GM19240 (cell line): ENCODE data around the gene ASPG.

Experiments
- DNase-seq: peaks from one replicate; pipeline ENCODE4 v3.0.0; 2011; ENCODE audit warnings: low spot score; ENCODE audit not compliant: insufficient read length

ASPG gene

GRCh38 chr14:104105071-104105821 lies 19.7 kb downstream of the ASPG start:
- DNase-seq, result no peak

GRCh38 chr14:104105822-104106470 lies 20.4 kb downstream of the ASPG start:
- DNase-seq, result no peak

DNA sequence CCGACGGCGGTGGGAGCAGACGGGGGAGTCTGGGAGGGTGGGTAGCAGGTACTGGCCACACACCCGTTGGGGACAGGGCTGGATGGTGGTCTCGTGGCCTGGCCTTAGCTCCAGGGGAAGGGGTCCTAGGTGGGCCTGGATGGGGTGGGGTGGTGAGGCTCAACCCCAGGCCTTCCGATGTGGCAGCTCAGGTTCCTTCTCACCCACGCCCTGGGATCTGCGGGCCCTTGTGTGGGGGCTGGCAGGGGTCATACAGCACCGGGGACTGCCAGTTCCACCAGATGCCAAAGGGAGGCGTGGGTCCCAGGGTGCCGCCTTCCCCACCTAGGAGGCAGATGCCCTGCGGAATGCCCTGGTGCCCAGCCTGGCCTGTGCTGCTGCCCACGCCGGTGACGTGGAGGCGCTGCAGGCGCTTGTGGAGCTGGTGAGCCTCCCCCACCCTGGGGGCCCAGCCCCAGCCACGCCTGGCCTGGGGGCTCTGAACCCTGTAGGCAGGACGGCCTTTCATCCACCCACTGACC lies 21.0 kb downstream of the ASPG start:
- no peak for DNase-seq

DNA sequence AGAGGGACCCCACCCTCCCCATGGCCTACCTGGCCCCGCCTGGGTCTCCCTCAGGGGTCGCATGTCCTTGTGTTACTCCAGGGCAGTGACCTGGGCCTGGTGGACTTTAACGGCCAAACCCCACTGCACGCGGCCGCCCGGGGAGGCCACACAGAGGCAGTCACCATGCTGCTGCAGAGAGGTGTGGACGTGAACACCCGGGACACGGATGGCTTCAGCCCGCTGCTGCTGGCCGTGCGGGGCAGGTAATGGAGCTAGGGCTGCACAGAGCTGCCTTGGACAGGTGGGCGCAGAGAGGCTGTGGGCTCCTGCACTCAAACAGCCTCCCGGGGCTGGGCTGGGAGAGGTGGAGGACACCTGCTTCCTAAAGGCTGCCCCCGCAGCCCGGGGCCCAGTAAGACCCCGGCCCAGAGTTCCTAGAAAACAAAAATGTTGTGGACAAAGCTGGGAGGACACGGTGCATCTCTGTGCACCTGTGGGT lies 21.6 kb downstream of the ASPG start:
- no peak for DNase-seq

GRCh38 chr14:104107611-104108569 lies 22.4 kb downstream of the ASPG start:
- DNase-seq, result no peak

- no peak for DNase-seq
These were observed 23.4 kb downstream of the ASPG start for GRCh38 chr14:104108570-104109541.

GRCh38 chr14:104109731-104110361 lies 24.3 kb downstream of the ASPG start:
- no peak for DNase-seq

- DNase-seq, result no peak
These were observed 25.1 kb downstream of the ASPG start for GRCh38 chr14:104110491-104111209.

DNA sequence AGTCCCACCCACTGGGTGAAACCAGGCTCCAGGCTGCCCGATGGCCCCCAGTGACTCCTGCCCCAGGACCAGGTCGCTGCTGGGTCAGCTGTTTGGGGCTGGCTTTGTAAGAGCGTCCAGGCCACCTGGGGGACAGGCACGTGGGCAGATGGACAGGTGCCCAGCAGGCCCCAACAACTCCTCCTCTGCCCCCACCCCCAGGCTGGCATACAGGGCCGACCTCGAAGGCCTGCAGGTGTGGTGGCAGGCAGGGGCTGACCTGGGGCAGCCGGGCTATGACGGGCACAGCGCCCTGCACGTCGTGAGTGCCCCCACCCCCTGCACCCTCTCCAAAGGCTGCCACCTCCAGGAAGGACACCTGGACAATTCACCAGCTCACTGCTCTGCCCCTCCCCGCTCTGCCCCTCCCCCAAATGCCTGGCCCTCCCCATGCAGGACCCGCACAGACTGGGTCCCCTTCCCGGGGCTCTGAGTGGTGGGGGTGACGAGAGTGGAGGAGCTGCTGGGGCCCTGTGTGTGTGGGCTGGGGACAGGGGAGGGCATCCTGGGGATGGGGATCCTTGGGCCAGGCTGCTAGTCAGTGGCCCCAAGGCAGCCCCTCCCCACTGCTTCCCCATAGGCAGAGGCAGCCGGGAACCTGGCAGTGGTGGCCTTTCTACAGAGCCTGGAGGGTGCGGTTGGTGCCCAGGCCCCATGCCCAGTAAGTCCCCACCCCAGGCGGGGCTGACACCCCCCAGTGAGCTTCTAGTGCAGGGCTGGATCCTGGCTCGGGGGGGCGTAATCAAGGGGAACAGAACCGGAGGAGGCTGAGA lies 26.0 kb downstream of the ASPG start:
- DNase-seq, result no peak

DNA sequence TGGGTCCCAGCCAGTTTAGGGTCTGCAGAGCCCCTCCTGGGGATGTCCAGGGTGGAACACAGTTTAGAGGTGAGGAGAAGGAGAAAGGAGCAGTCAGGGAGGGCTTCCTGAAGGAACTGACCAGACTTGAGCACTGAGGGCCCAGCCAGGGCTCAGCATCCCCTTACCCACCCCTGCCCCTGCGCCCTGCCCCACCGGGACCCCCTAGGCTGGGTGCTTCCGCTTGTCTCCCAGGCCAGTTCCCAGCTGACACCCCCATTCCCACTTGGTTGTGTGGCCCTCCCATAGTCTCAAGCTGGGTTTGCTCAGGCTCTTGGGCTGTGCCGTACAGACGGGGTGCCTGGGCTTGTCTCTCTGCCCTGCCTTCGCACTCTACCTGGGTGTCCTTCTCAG lies 26.6 kb downstream of the ASPG start:
- no peak for DNase-seq

- DNase-seq, result no peak
These were observed 27.4 kb downstream of the ASPG start for GRCh38 chr14:104112609-104113571.

DNA sequence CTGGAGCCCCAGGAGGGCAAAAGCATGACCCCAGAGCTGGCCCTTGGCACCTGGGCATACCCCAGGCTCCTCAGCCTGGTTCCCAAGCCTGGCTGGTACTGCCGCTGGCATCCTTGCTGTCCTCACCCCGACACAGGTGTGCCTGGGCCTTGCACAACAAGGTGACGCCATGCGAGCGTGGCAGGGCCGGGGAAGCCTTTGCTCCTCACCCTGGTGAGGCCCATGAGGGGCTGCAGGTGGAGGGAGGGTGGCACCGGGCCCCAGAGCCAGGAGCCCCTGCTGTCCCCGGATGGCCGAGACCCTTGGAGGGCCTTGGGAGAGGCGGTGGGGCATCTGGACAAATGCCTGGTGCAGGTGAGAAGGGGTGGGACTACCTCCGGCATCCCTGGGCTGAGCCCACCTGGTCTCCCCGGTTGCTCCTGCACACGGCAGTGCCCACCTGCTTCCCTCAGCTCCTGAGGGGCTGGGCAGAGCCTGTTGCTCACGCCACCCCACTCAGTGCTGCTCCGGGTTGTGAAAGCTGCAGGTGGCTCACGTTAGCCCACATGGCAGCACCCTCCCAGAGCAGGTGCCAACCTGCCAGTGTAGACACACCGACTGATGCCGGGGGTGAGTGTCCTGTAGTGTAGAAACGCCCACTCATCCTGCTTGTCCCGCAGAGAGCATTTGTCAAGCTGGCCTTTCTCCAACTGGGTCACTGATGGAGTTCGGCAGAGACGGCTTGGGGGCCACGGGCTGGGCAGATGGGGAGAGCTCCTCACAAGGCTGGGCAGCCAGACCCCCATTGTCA lies 28.3 kb downstream of the ASPG start:
- no peak for DNase-seq

- no peak for DNase-seq
These were observed 29.1 kb downstream of the ASPG start for GRCh38 chr14:104114421-104115130.

- DNase-seq, result no peak
These were observed 29.7 kb downstream of the ASPG start for GRCh38 chr14:104115131-104115600.

- DNase-seq, result no peak
These were observed 30.3 kb downstream of the ASPG start for GRCh38 chr14:104115691-104116287.
